ENCODE data around the gene CAP2.

CAP2 gene

DNA sequence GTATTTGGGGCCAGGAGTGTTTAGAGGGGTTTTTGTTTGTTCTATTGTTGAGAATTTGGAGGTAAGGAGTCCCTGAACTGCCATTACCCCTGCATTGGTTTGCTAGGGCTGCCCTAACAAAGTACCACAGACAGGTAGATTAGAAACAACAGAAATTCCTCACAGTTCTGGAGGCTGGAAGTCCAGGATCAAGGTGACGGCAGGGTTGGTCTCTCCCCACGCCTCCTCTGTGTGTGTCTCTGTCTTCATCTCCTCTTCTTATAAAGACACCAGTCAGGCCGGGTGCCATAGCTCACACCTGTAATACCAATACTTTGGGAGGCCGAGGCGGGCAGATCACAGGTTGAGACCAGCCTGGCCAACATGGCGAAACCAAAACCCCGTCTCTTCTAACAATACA, 109.7 kb downstream of the CAP2 start:
- TF ChIP-seq EGR1 (IDR thresholded peaks at IDR 0.05), result no peak
- TF ChIP-seq EP300 (IDR thresholded peaks at IDR 0.05; ENCODE audit: borderline replicate concordance), result no peak
- no peak for TF ChIP-seq CREB1 (IDR thresholded peaks at IDR 0.05; ENCODE audit: low read depth)
- no peak for TF ChIP-seq TCF12 (IDR thresholded peaks at IDR 0.05; ENCODE audit: low read depth)
- no peak for TF ChIP-seq CEBPB (IDR thresholded peaks at IDR 0.05)
- TF ChIP-seq NFIC (IDR thresholded peaks at IDR 0.05), result no peak
- no peak for TF ChIP-seq YY1 (IDR thresholded peaks at IDR 0.05; ENCODE audit: low read depth)
- no peak for TF ChIP-seq TAF1 (IDR thresholded peaks at IDR 0.05; ENCODE audit: low read depth)
- TF ChIP-seq, protein P1, sequence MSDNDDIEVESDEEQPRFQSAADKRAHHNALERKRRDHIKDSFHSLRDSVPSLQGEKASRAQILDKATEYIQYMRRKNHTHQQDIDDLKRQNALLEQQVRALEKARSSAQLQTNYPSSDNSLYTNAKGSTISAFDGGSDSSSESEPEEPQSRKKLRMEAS (IDR thresholded peaks at IDR 0.05), result no peak
- TF ChIP-seq FOXM1 (IDR thresholded peaks at IDR 0.05; ENCODE audit: borderline replicate concordance, low read depth), result no peak
- no peak for TF ChIP-seq TEAD4 (IDR thresholded peaks at IDR 0.05)
- no peak for TF ChIP-seq ZBTB7A (IDR thresholded peaks at IDR 0.05; ENCODE audit: low read depth)
- TF ChIP-seq, protein P2, sequence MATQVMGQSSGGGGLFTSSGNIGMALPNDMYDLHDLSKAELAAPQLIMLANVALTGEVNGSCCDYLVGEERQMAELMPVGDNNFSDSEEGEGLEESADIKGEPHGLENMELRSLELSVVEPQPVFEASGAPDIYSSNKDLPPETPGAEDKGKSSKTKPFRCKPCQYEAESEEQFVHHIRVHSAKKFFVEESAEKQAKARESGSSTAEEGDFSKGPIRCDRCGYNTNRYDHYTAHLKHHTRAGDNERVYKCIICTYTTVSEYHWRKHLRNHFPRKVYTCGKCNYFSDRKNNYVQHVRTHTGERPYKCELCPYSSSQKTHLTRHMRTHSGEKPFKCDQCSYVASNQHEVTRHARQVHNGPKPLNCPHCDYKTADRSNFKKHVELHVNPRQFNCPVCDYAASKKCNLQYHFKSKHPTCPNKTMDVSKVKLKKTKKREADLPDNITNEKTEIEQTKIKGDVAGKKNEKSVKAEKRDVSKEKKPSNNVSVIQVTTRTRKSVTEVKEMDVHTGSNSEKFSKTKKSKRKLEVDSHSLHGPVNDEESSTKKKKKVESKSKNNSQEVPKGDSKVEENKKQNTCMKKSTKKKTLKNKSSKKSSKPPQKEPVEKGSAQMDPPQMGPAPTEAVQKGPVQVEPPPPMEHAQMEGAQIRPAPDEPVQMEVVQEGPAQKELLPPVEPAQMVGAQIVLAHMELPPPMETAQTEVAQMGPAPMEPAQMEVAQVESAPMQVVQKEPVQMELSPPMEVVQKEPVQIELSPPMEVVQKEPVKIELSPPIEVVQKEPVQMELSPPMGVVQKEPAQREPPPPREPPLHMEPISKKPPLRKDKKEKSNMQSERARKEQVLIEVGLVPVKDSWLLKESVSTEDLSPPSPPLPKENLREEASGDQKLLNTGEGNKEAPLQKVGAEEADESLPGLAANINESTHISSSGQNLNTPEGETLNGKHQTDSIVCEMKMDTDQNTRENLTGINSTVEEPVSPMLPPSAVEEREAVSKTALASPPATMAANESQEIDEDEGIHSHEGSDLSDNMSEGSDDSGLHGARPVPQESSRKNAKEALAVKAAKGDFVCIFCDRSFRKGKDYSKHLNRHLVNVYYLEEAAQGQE (IDR thresholded peaks at IDR 0.05; ENCODE audit: low read depth), result no peak
- TF ChIP-seq, protein P3, sequence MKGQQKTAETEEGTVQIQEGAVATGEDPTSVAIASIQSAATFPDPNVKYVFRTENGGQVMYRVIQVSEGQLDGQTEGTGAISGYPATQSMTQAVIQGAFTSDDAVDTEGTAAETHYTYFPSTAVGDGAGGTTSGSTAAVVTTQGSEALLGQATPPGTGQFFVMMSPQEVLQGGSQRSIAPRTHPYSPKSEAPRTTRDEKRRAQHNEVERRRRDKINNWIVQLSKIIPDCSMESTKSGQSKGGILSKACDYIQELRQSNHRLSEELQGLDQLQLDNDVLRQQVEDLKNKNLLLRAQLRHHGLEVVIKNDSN (IDR thresholded peaks at IDR 0.05), result no peak
- no peak for TF ChIP-seq RAD21 (IDR thresholded peaks at IDR 0.05; ENCODE audit: low read depth)

DNA sequence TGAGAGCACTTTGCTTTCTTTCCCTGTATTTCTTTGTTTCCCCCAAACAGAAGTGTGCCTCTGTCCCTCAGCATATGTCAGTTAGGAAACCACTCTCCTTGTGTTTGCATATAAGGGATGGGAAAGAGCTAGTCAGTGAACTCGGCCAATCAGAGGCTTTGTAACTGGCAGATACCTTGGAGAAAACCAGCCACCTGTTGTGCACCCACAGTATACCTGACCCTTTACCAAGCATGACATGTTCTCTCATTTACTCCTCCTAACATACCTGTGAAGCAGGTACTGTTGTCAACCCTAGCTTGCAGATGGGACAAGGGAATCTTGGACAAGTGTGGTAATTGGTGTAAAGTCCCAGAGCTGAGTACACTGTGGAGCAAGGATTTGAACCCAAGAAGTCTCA, 110.6 kb downstream of the CAP2 start:
- TF ChIP-seq YY1 (IDR thresholded peaks at IDR 0.05; ENCODE audit: low read depth) (no peak), FOXM1 (IDR thresholded peaks at IDR 0.05; ENCODE audit: borderline replicate concordance, low read depth) (no peak), CEBPB (IDR thresholded peaks at IDR 0.05) (no peak), EGR1 (IDR thresholded peaks at IDR 0.05) (no peak)
- TF ChIP-seq, protein P1 (IDR thresholded peaks at IDR 0.05), result no peak

DNA sequence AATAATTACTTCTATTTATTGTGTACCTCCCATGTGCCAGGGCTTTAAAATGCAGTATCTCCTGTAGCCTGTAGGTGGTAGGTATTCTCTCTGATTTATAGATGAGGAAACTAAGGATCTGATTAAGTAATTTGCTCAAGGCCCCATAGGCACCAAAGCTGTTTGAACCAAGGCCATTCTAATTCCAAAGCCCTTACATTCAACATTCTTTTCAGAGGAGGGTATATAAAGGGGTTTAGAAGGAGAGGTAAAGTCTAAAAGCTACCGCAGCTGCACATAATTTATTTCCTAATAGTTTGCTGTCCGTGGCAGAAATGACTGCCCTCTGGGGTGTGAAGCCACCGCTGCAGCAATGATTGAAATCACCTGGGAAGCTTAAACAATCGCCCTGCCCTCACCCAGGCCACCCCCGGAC, 111.7 kb downstream of the CAP2 start:
- TF ChIP-seq TCF12 (IDR thresholded peaks at IDR 0.05; ENCODE audit: low read depth), result no peak
- TF ChIP-seq, protein P1 (IDR thresholded peaks at IDR 0.05), result no peak
- TF ChIP-seq NFIC (IDR thresholded peaks at IDR 0.05), result no peak
- TF ChIP-seq TAF1 (IDR thresholded peaks at IDR 0.05; ENCODE audit: low read depth), result no peak
- TF ChIP-seq YY1 (IDR thresholded peaks at IDR 0.05; ENCODE audit: low read depth), result no peak
- no peak for TF ChIP-seq CEBPB (IDR thresholded peaks at IDR 0.05)
- TF ChIP-seq TEAD4 (IDR thresholded peaks at IDR 0.05), result no peak
- TF ChIP-seq RAD21 (IDR thresholded peaks at IDR 0.05; ENCODE audit: low read depth), result peak; percentile 23

DNA sequence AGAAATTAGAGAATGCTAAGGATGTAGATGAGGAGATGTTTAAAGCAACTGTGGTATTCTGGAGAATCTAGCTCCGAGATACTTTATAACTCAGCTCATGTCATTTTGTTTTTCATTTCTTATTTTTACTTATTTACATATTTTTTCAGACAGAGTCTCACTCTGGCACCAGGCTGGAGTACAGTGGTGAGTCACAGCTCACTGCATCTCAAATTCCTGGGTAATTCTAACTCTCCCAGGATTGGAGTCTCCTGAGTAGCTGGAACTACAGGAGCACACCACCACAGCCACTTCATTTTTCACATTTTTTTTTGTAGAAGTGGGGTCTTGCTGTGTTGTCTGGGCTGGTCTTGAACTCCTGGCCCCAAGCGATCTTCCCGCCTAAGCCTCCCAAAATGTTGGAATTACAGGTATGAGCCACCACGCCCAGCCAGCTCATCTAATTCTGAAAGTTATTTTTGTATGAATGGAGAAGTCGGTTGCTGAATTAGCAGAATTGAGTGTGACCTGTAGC, 112.4 kb downstream of the CAP2 start:
- TF ChIP-seq, protein P3 (IDR thresholded peaks at IDR 0.05), result no peak
- TF ChIP-seq ZBTB7A (IDR thresholded peaks at IDR 0.05; ENCODE audit: low read depth), result no peak
- no peak for TF ChIP-seq EP300 (IDR thresholded peaks at IDR 0.05; ENCODE audit: borderline replicate concordance)
- TF ChIP-seq TEAD4 (IDR thresholded peaks at IDR 0.05), result 0 out of 2 replicates have a peak, but pooled peaks have one; percentile 16
- TF ChIP-seq, protein P2 (IDR thresholded peaks at IDR 0.05; ENCODE audit: low read depth), result no peak

DNA sequence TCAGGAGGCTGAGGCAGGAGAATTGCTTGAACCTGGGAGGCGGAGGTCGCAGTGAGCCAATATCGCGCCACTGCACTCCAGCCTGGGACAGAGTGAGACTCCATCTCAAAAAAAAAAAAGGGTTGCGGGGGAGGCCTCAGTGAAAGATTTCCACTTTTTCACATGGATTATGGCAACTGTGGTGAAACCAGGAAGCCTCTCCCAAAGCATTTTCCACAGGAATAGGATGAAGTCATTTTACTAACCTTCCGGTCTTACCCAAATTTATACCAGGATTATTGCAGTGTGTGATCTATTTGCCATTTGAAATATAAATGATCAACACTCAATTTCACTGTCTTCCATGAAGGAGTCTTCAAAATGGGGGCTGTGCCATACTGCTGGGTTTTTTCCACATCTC, 113.1 kb downstream of the CAP2 start:
- TF ChIP-seq, protein P3 (IDR thresholded peaks at IDR 0.05), result no peak
- no peak for TF ChIP-seq TAF1 (IDR thresholded peaks at IDR 0.05; ENCODE audit: low read depth)
- no peak for TF ChIP-seq TCF12 (IDR thresholded peaks at IDR 0.05; ENCODE audit: low read depth)
- TF ChIP-seq EGR1 (IDR thresholded peaks at IDR 0.05), result no peak
- TF ChIP-seq, protein P2 (IDR thresholded peaks at IDR 0.05; ENCODE audit: low read depth), result no peak
- TF ChIP-seq NFIC (IDR thresholded peaks at IDR 0.05), result no peak
- no peak for TF ChIP-seq YY1 (IDR thresholded peaks at IDR 0.05; ENCODE audit: low read depth)
- TF ChIP-seq CREB1 (IDR thresholded peaks at IDR 0.05; ENCODE audit: low read depth), result no peak
- TF ChIP-seq, protein P1 (IDR thresholded peaks at IDR 0.05), result no peak
- no peak for TF ChIP-seq FOXM1 (IDR thresholded peaks at IDR 0.05; ENCODE audit: borderline replicate concordance, low read depth)
- TF ChIP-seq EP300 (IDR thresholded peaks at IDR 0.05; ENCODE audit: borderline replicate concordance), result no peak
- TF ChIP-seq ZBTB7A (IDR thresholded peaks at IDR 0.05; ENCODE audit: low read depth), result no peak
- no peak for TF ChIP-seq TEAD4 (IDR thresholded peaks at IDR 0.05)
- no peak for TF ChIP-seq CEBPB (IDR thresholded peaks at IDR 0.05)
- TF ChIP-seq RAD21 (IDR thresholded peaks at IDR 0.05; ENCODE audit: low read depth), result no peak
